Stimulated activated CD4-positive, alpha-beta T cell treated with anti-CD3 and anti-CD28 coated beads, Interleukin-1b, Interleukin-23, amount 100 ng/mL, for 48 hours (primary cell): ENCODE results near the gene ARL5B.

ENCODE experiments used
- DNase-seq: peaks from one replicate; pipeline ENCODE4 v3.0.0-alpha.2; 2020

The ARL5B gene

GRCh38 chr10:18659819-18660535 is 746 bp downstream of the ARL5B start:
- no peak for DNase-seq

GRCh38 chr10:18660816-18661431 is 1.7 kb downstream of the ARL5B start:
- no peak for DNase-seq

GRCh38 chr10:18664841-18665478 is 5.7 kb downstream of the ARL5B start:
- no peak for DNase-seq

GRCh38 chr10:18665815-18666558 is 6.8 kb downstream of the ARL5B start:
- DNase-seq: no peak

GRCh38 chr10:18666810-18667209 is 7.6 kb downstream of the ARL5B start:
- DNase-seq: no peak

GRCh38 chr10:18668026-18668425 is 8.8 kb downstream of the ARL5B start:
- DNase-seq: no peak

- DNase-seq: no peak
Measured at GRCh38 chr10:18675086-18675801, 16.0 kb downstream of the ARL5B start.

GRCh38 chr10:18680754-18681153 is 21.5 kb downstream of the ARL5B start:
- no peak for DNase-seq

- DNase-seq: no peak
Measured at GRCh38 chr10:18681366-18681765, 22.1 kb downstream of the ARL5B start.

- no peak for DNase-seq
Measured at GRCh38 chr10:18681971-18682411, 22.8 kb downstream of the ARL5B start.

- no peak for DNase-seq
Measured at GRCh38 chr10:18683427-18683826, 24.2 kb downstream of the ARL5B start.

GRCh38 chr10:18684416-18684815 is 25.2 kb downstream of the ARL5B start:
- no peak for DNase-seq

- no peak for DNase-seq
Measured at GRCh38 chr10:18684953-18685352, 25.7 kb downstream of the ARL5B start.

- no peak for DNase-seq
Measured at GRCh38 chr10:18685555-18685954, 26.3 kb downstream of the ARL5B start.

- DNase-seq: no peak
Measured at GRCh38 chr10:18687195-18687594, 28.0 kb downstream of the ARL5B start.

- DNase-seq: no peak
Measured at GRCh38 chr10:18687706-18688105, 28.5 kb downstream of the ARL5B start.

- DNase-seq: no peak
Measured at GRCh38 chr10:18689498-18689897, 30.3 kb downstream of the ARL5B start.

GRCh38 chr10:18690541-18690940 is 31.3 kb downstream of the ARL5B start:
- no peak for DNase-seq

- DNase-seq: no peak
Measured at GRCh38 chr10:18699849-18700840, 40.9 kb downstream of the ARL5B start.

- no peak for DNase-seq
Measured at GRCh38 chr10:18703521-18703920, 44.3 kb downstream of the ARL5B start.

GRCh38 chr10:18710201-18710653 is 51.0 kb downstream of the ARL5B start:
- DNase-seq: no peak
